BE2C (cell line): ENCODE results near the gene AQP6. TPM values are rescaled to one million over a fixed set of nuclear protein-coding genes. Genes with fewer than 3 reads are reported as not detected.

Experiments
- DNase-seq: peaks from one replicate; pipeline ENCODE4 v3.0.0-alpha.2; 2020
- H3K27me3 ChIP-seq: fragments of 250-450 bp; sonication (Bioruptor Pico); 2 replicates; pipeline ENCODE4 v1.5.1; 2020; ENCODE audit warnings: mild to moderate bottlenecking
- H3K36me3 ChIP-seq: fragments of 250-450 bp; sonication (Bioruptor Pico); 2 replicates; pipeline ENCODE4 v1.5.1; 2020; ENCODE audit warnings: mild to moderate bottlenecking
- H3K4me1 ChIP-seq: fragments of 250-450 bp; sonication (Bioruptor Pico); 2 replicates; pipeline ENCODE4 v1.5.1; 2020
- H3K4me3 ChIP-seq: 2 replicates; pipeline ENCODE4 v1.5.1; 2011; ENCODE audit warnings: low read depth, low read length
- H3K9me3 ChIP-seq: fragments of 250-450 bp; sonication (Bioruptor Pico); 2 replicates; pipeline ENCODE4 v1.5.1; 2020
- polyA plus RNA-seq: library from polyadenylated mRNA; unstranded; fragments of >200 nt; gene quantifications from one replicate; pipeline ENCODE4 v1.2.1, GENCODE V29; 2012; ENCODE audit warnings: low read depth, missing spikeins; ENCODE audit not compliant: insufficient read length, insufficient read depth
- TF ChIP-seq, protein P1 (sequence below): IDR thresholded peaks from 2 replicates; pipeline ENCODE4 v1.5.1; 2012; ENCODE audit warnings: mild to moderate bottlenecking, low read depth, low read length

AQP6 gene, protein sequence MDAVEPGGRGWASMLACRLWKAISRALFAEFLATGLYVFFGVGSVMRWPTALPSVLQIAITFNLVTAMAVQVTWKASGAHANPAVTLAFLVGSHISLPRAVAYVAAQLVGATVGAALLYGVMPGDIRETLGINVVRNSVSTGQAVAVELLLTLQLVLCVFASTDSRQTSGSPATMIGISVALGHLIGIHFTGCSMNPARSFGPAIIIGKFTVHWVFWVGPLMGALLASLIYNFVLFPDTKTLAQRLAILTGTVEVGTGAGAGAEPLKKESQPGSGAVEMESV
- 3.2 TPM for polyA plus RNA-seq

- Histone ChIP-seq H3K4me3 (no peak within 1 kb of the TSS), H3K27me3 (no peaks in the 10 kb centered on the region), H3K9me3 (no peaks in the 10 kb centered on the region), H3K36me3 (no peaks in the 10 kb centered on the region), H3K4me1 (peaks cover 31% of the 10 kb centered on the region)
- TF ChIP-seq, protein P1, sequence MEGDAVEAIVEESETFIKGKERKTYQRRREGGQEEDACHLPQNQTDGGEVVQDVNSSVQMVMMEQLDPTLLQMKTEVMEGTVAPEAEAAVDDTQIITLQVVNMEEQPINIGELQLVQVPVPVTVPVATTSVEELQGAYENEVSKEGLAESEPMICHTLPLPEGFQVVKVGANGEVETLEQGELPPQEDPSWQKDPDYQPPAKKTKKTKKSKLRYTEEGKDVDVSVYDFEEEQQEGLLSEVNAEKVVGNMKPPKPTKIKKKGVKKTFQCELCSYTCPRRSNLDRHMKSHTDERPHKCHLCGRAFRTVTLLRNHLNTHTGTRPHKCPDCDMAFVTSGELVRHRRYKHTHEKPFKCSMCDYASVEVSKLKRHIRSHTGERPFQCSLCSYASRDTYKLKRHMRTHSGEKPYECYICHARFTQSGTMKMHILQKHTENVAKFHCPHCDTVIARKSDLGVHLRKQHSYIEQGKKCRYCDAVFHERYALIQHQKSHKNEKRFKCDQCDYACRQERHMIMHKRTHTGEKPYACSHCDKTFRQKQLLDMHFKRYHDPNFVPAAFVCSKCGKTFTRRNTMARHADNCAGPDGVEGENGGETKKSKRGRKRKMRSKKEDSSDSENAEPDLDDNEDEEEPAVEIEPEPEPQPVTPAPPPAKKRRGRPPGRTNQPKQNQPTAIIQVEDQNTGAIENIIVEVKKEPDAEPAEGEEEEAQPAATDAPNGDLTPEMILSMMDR = no peak
- DNase-seq = no peak
These were observed at the start of gene AQP6 for GRCh38 chr12:49972641-49973360. Gene AQP6 (plus strand): TSS chr12:49972947. CDS start chr12:49973174, 227 bp downstream.

- Histone ChIP-seq H3K36me3 (no peaks in the 10 kb centered on the region), H3K4me3 (no peak overlapping the region), H3K9me3 (no peaks in the 10 kb centered on the region), H3K4me1 (no peaks in the 10 kb centered on the region), H3K27me3 (no peaks in the 10 kb centered on the region)
- TF ChIP-seq, protein P1 = no peak
- no peak for DNase-seq
These were observed 49.6 kb upstream of the AQP6 start for GRCh38 chr12:49923035-49923644.

DNA sequence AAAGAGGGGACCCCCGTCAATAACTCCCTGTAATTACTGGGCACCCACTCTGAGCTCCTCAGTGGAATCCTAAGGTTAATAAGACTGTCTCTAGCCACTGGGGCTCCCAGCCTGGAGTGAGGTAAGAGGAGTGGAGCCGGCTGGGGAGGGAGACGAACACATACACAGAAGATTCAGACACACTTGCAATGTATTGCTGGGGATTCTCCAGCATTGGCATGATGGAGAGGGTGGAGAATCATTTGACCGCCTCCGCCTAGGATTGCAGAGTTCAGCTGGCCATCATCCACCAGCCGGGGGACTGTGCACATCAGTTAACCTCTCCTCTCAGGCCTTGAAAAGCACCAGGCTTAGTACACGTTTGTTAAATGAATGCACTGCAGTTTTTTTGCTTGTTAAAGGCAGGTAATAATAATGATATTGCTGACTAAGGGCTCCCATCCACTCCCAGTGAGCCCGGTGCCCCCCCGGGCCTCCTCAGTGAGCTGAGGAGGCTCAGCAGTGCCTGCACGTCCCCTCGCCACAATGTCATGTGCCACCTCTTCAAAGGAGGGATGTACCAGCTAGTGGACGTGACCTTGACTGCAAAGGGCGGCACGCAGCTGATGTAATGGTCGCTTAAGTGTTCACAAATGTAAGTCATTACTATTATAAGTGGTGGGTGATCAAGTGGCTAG is 48.7 kb upstream of the AQP6 start:
- Histone ChIP-seq H3K4me3 (no peak overlapping the region), H3K36me3 (no peaks in the 10 kb centered on the region), H3K27me3 (no peaks in the 10 kb centered on the region), H3K9me3 (no peaks in the 10 kb centered on the region), H3K4me1 (no peaks in the 10 kb centered on the region)
- no peak for DNase-seq
- TF ChIP-seq, protein P1 = no peak

- Histone ChIP-seq H3K27me3 (no peaks in the 10 kb centered on the region), H3K4me1 (no peaks in the 10 kb centered on the region), H3K9me3 (no peaks in the 10 kb centered on the region), H3K36me3 (no peaks in the 10 kb centered on the region), H3K4me3 (no peak overlapping the region)
- DNase-seq = no peak
- TF ChIP-seq, protein P1 = no peak
These were observed 48.0 kb upstream of the AQP6 start for GRCh38 chr12:49924628-49925246.

DNA sequence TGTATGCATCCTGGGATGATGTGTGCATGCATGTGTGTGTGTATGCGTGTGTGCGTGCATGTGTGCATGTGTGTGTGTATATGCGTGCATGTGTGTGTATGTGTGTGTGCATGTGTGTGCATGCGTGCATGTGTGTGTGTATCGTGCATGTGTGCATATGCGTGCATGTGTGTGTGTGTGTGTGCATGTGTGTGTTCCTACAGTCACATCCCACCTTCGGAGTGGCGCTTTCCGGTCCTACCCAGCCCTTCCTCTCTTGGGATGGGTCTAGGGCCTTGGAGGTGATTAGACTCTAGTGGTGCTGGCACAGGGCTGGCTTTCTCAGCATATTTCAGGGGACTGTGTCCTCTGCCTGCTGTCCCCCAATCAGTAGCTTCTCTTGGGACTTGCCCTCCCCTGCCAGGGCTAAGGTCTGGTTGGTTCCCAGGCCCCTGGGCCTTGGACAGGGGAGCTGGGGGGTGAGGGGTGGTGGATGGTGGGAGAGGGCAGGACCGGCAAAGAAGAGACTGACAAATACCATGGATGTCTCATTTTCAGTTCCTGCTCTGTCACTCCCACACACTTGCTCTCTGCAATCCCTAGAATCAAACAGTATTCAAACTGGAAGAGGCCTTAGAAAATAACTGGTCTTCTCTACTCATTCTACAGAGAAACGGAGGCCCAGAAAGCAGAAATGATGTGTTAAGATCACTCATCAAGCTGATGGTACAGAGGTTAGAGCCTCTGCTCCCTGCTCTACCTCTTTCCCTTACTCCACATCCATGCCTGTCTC is 47.1 kb upstream of the AQP6 start:
- Histone ChIP-seq H3K4me3 (no peak overlapping the region), H3K27me3 (no peaks in the 10 kb centered on the region), H3K36me3 (no peaks in the 10 kb centered on the region), H3K9me3 (no peaks in the 10 kb centered on the region), H3K4me1 (no peaks in the 10 kb centered on the region)
- no peak for DNase-seq
- TF ChIP-seq, protein P1 = no peak
